GM21526 (cell line): ENCODE measurements around the gene AP1G1.
A peak's percentile ranks its signal among the peaks of the same experiment; 100 is the strongest.

Source experiments
- ATAC-seq: cut with Tn5 transposase; IDR thresholded peaks from one replicate; pipeline ENCODE4 v1.9.1; 2021; ENCODE audit warnings: moderate library complexity; ENCODE audit not compliant: unreplicated experiment, low FRiP score

The AP1G1 gene

GRCh38 chr16:71762186-71762585, 46.4 kb downstream of the AP1G1 start:
- no peak for ATAC-seq

- ATAC-seq: no peak
These were observed 47.5 kb downstream of the AP1G1 start for GRCh38 chr16:71761097-71761496.

GRCh38 chr16:71758293-71758760, 50.3 kb downstream of the AP1G1 start:
- no peak for ATAC-seq

- no peak for ATAC-seq
These were observed 54.0 kb downstream of the AP1G1 start for GRCh38 chr16:71754652-71755051.

- ATAC-seq: no peak
These were observed 54.5 kb downstream of the AP1G1 start for GRCh38 chr16:71754108-71754507.

GRCh38 chr16:71748226-71748625, 60.4 kb downstream of the AP1G1 start:
- ATAC-seq: no peak

GRCh38 chr16:71746442-71747046, 62.1 kb downstream of the AP1G1 start:
- no peak for ATAC-seq

GRCh38 chr16:71738855-71739254, 69.8 kb downstream of the AP1G1 start:
- ATAC-seq: no peak

- no peak for ATAC-seq
These were observed 71.1 kb downstream of the AP1G1 start for GRCh38 chr16:71737501-71737900.

- no peak for ATAC-seq
These were observed 74.1 kb downstream of the AP1G1 start for GRCh38 chr16:71734511-71734910.

GRCh38 chr16:71732587-71732986, 76.0 kb downstream of the AP1G1 start:
- no peak for ATAC-seq

GRCh38 chr16:71727551-71728324, 80.9 kb downstream of the AP1G1 start:
- no peak for ATAC-seq

GRCh38 chr16:71726476-71727315, 81.9 kb downstream of the AP1G1 start:
- ATAC-seq: no peak

- ATAC-seq: no peak
These were observed 84.3 kb downstream of the AP1G1 start, which contains the start of gene PHLPP2 for GRCh38 chr16:71724320-71724751. Gene PHLPP2, minus strand, starts transcription at chr16:71724701. Its CDS starts 9,906 bp downstream, at chr16:71714795.

- peak; percentile 57 for ATAC-seq
These were observed 84.9 kb downstream of the AP1G1 start for GRCh38 chr16:71723537-71724319.

- peak; percentile 38 for ATAC-seq
These were observed 85.7 kb downstream of the AP1G1 start for GRCh38 chr16:71722801-71723536.

- ATAC-seq: no peak
These were observed 87.4 kb downstream of the AP1G1 start for GRCh38 chr16:71721066-71721740.

GRCh38 chr16:71712501-71712900, 96.1 kb downstream of the AP1G1 start:
- no peak for ATAC-seq

GRCh38 chr16:71711789-71712188, 96.8 kb downstream of the AP1G1 start:
- ATAC-seq: no peak
